ENCODE results near the gene PAM16. TPM values are rescaled to one million over a fixed set of nuclear protein-coding genes. Genes with fewer than 3 reads are reported as not detected.

Gene PAM16
- total and polyA plus RNA-seq, 2 of the 8 experiments (the other 6 are each of a cell fraction or from before 2014, with no cell fraction given), result 78.3 to 198 TPM

DNA sequence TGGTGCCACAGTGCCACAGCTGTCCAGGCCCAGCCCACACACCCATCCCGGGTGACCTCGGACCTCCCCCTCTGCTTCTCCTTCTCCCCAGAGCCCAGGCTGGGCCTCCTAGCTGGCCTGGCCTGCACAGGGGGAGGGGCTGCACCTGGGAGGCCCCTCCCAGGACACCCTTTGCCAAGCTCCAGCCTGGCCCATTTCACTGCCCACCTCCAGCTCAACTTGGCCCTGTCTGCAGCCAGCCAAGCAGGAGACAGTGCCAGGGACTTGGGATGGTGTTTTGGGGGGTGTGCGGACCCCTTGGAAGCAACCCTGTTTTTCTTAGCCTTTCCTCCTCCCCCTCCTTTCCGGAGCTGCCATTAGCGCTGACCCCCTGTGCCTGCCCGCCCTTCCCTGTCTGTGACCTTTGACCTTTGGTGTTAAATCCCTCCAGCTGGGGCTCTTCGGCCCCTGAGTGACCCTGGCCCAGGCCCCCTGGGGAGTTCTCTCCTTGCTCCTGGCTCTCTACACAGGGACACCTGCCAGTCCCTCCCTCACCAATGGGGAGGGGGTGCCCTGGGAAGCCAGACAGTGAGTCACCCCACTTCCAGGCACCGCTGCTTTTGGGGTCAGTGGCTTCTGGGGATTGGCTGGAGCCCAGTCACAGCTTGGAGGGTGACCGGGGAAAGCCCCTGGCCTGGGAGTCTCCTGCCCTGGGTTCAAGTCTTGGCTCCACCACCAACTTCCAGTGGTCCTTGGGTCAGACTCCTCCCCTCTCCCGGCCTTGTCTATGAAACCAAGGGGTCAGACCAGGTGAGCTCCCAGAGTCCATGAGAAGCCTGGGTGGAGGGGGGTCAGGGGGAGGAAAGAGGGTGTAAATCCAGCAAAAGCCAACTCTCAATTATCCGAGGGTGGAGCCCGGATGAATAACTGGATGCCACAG, 33.3 kb downstream of the PAM16 start:
- 82% methylated on average over 11 of the region's 12 CpGs; no CpG with 5 or more reads in 1 of the 2 experiments for WGBS, 2 experiments (ENCODE audit: extremely low coverage in 1 of 2, insufficient coverage in 1 of 2, insufficient read length in 1 of 2, insufficient replicate concordance in 2 of 2, low coverage in 1 of 2, low lambda C conversion rate in 2 of 2, missing lambda C conversion rate in 1 of 2)
- H2AFZ ChIP-seq (ENCODE audit: low read length), result no peak overlapping the region

More for the DNA sequence above, 33.3 kb downstream of the PAM16 start:
- Histone ChIP-seq H3K79me1 (ENCODE audit: low read depth, low read length) (peaks cover 11% of the 10 kb centered on the region), H3K23me2 (ENCODE audit: low read depth, low read length) (peaks cover 12% of the 10 kb centered on the region), H2AK5ac (ENCODE audit: low read depth, low read length) (no peak overlapping the region; the same call in 1 of the 2 replicates), H3K4ac (replicated peaks; ENCODE audit: insufficient read length, low read depth, low read length) (peak overlapping the region; percentile 78), H4K91ac (replicated peaks; ENCODE audit: insufficient read length, low read length) (no peak overlapping the region), H3K36me3 (ENCODE audit: control insufficient read depth in 2 of 4, insufficient read depth in 4 of 4, low read length in 3 of 4) (no peaks in the 10 kb centered on the region), H3K9me3 (ENCODE audit: insufficient read depth in 2 of 2, low read depth in 1 of 2, low read length in 1 of 2) (no peaks in the 10 kb centered on the region), H3K56ac (replicated peaks; ENCODE audit: insufficient read length, low read depth, low read length) (no peak overlapping the region), H2BK20ac (ENCODE audit: low read length) (no peak overlapping the region), H4K20me1 (replicated peaks in 1 of 2; ENCODE audit: control insufficient read depth in 1 of 2, insufficient read depth in 2 of 2, low read length in 2 of 2) (peaks cover 19 to 24% of the 10 kb centered on the region in 2 experiments), H3K27ac (ENCODE audit: low read depth, low read length) (no peak overlapping the region), H2BK12ac (ENCODE audit: low read depth, low read length) (no peak overlapping the region; the same call in 1 of the 2 replicates), H3K23ac (ENCODE audit: insufficient read length) (no peak overlapping the region), H2BK120ac (replicated peaks; ENCODE audit: low read depth, low read length) (no peak overlapping the region), H2BK15ac (ENCODE audit: low read length) (no peak overlapping the region), H3K4me2 (ENCODE audit: insufficient read depth in 1 of 2, low read depth in 2 of 2, low read length in 2 of 2) (peak overlapping the region; percentile 47 to 64; a peak in 3 of 4 replicates), H3K4me1 (replicated peaks in 1 of 4; ENCODE audit: control insufficient read depth in 3 of 4, insufficient read depth in 4 of 4, low read length in 3 of 4) (peaks cover 0 to 42% (median 34%) of the 10 kb centered on the region in 4 experiments; a peak in 6 of 7 replicates), H3K14ac (ENCODE audit: insufficient read length) (no peak overlapping the region), H3K9ac (replicated peaks in 1 of 4; ENCODE audit: extremely low read depth in 1 of 4, low read depth in 3 of 4, low read length in 3 of 4) (no peak overlapping the region), H3K79me2 (ENCODE audit: control insufficient read depth in 1 of 2, insufficient read depth in 2 of 2, low read length in 2 of 2) (peaks cover 0 to 62% of the 10 kb centered on the region in 2 experiments; a peak in 3 of 4 replicates), H3K27me3 (replicated peaks in 1 of 4; ENCODE audit: control insufficient read depth in 3 of 4, extremely low read depth in 1 of 4, insufficient read depth in 3 of 4, low read length in 3 of 4) (peaks cover 0 to 15% (median 11%) of the 10 kb centered on the region in 4 experiments; a peak in 6 of 7 replicates), H3K18ac (ENCODE audit: extremely low read depth, low read length) (no peak overlapping the region; the same call in 1 of the 2 replicates), H2BK5ac (ENCODE audit: low read depth, low read length) (no peak overlapping the region; the same call in 1 of the 2 replicates), H4K8ac (ENCODE audit: extremely low read depth, insufficient read depth, low read length) (no peak overlapping the region), H4K5ac (ENCODE audit: insufficient read length, low read depth, low read length) (no peak overlapping the region), H3K4me3 (ENCODE audit: extremely low read depth in 1 of 4, insufficient read depth in 2 of 4, low read depth in 3 of 4, low read length in 4 of 4) (peak overlapping the region in 1 of 4 experiments; percentile 92; a peak in 1 of 8 replicates)
- FAIRE-seq, result no peak
- ChIA-PET CTCF (ENCODE audit: partially characterized antibody) (interaction anchor here (0.8 to 16.7 kb wide), 12 partner anchors 7 to 85 kb away, joined by 3 to 300 read pairs (median 4); no protein-coding TSS in a partner anchor), POLR2A (ENCODE audit: partially characterized antibody) (interaction anchor here (0.9 to 4.2 kb wide), 12 partner anchors 9 to 52 kb away, joined by 3 to 34 read pairs (median 4); partner anchors contain the start of genes PAM16 and TFAP4)
- TF ChIP-seq RBBP5 (IDR thresholded peaks at IDR 0.05; ENCODE audit: borderline replicate concordance, low read depth, low read length), result no peak
- no peak for DNase-seq (ENCODE audit: low read depth in 1 of 2, low spot score in 2 of 2)
